Measurements from ENCODE around the gene KRTAP10-1. TPM values are rescaled to one million over a fixed set of nuclear protein-coding genes. Genes with fewer than 3 reads are reported as not detected.

Gene KRTAP10-1
- total RNA-seq, 1 experiment from 2014 or later: not detected

GRCh38 chr21:44510109-44510507 lies 29.9 kb downstream of the KRTAP10-1 start:
- Histone ChIP-seq H3K27ac (ENCODE audit: low read length) (no peak overlapping the region), H3K4me3 (ENCODE audit: low read depth in 2 of 2, low read length in 2 of 2) (no peak overlapping the region), H3K4me1 (ENCODE audit: control insufficient read depth, insufficient read depth, low read length) (no peaks in the 10 kb centered on the region), H3K27me3 (ENCODE audit: control insufficient read depth, insufficient read depth, low read length) (no peaks in the 10 kb centered on the region), H3K9me3 (ENCODE audit: control insufficient read depth, insufficient read depth, low read depth, low read length) (no peaks in the 10 kb centered on the region), H3K36me3 (ENCODE audit: control insufficient read depth, insufficient read depth, low read length) (no peaks in the 10 kb centered on the region)
- ChIA-PET POLR2A (no interaction called here), CTCF (interaction anchor here (1.3 to 1.5 kb wide), 2 partner anchors 232 to 283 kb away, joined by 3 to 8 read pairs; no protein-coding TSS in a partner anchor)
- BruUV-seq (replicated peaks): no TSS peak
- DNase-seq (ENCODE audit: low read depth, low spot score): no peak
- TF ChIP-seq TCF7L2 (IDR thresholded peaks at IDR 0.05; ENCODE audit: low read depth, low read length): no peak
- no peak for TF ChIP-seq SIN3A (IDR thresholded peaks at IDR 0.05; ENCODE audit: borderline replicate concordance, insufficient read depth, low read depth, low read length)
- TF ChIP-seq REST (IDR thresholded peaks at IDR 0.05; ENCODE audit: insufficient read depth in 1 of 2, low read depth in 2 of 2, low read length in 1 of 2): no peak
- no peak for TF ChIP-seq CTCF (IDR thresholded peaks at IDR 0.05)
- no peak for TF ChIP-seq POLR2AphosphoS5 (IDR thresholded peaks at IDR 0.05; ENCODE audit: low read depth, low read length)
- ATAC-seq: 0 out of 2 replicates have a peak, but pooled peaks have one; percentile 13
- in situ Hi-C loops (cut with HindIII; ENCODE audit: low pct_unique_long_range_greater_than_20kb, low sequenced_read_pairs) (no loop called here), intact Hi-C loops (cut with micrococcal nuclease; ENCODE audit: unreplicated experiment) (loop anchor here (5.0 to 10.0 kb wide), 2 partner anchors 232 to 275 kb away; no protein-coding TSS in a partner anchor)

GRCh38 chr21:44509539-44509938 lies 30.5 kb downstream of the KRTAP10-1 start:
- Histone ChIP-seq H3K9me3 (ENCODE audit: control insufficient read depth, insufficient read depth, low read depth, low read length) (no peaks in the 10 kb centered on the region), H3K27ac (ENCODE audit: low read length) (no peak overlapping the region), H3K4me3 (ENCODE audit: low read depth in 2 of 2, low read length in 2 of 2) (no peak overlapping the region), H3K36me3 (ENCODE audit: control insufficient read depth, insufficient read depth, low read length) (no peaks in the 10 kb centered on the region), H3K4me1 (ENCODE audit: control insufficient read depth, insufficient read depth, low read length) (no peaks in the 10 kb centered on the region), H3K27me3 (ENCODE audit: control insufficient read depth, insufficient read depth, low read length) (no peaks in the 10 kb centered on the region)
- BruUV-seq (replicated peaks): no TSS peak
- in situ Hi-C loops (cut with HindIII; ENCODE audit: low pct_unique_long_range_greater_than_20kb, low sequenced_read_pairs) (no loop called here), intact Hi-C loops (cut with micrococcal nuclease; ENCODE audit: unreplicated experiment) (no loop called here)
- ATAC-seq (no peak; the same call in 1 of the 2 replicates), DNase-seq (ENCODE audit: low read depth, low spot score) (no peak)
- CTCF ChIA-PET: interaction anchor here (0.6 to 1.5 kb wide), 4 partner anchors 233 to 318 kb away, joined by 3 to 15 read pairs (median 6); no protein-coding TSS in a partner anchor
- POLR2A ChIA-PET: no interaction called here
- TF ChIP-seq TCF7L2 (IDR thresholded peaks at IDR 0.05; ENCODE audit: low read depth, low read length) (no peak), REST (IDR thresholded peaks at IDR 0.05; ENCODE audit: insufficient read depth in 1 of 2, low read depth in 2 of 2, low read length in 1 of 2) (no peak), SIN3A (IDR thresholded peaks at IDR 0.05; ENCODE audit: borderline replicate concordance, insufficient read depth, low read depth, low read length) (no peak), CTCF (IDR thresholded peaks at IDR 0.05) (no peak; the same call in 1 of the 2 replicates), POLR2AphosphoS5 (IDR thresholded peaks at IDR 0.05; ENCODE audit: low read depth, low read length) (no peak)
